PC-9 (cell line): ENCODE data around the gene FAM90A26. TPM values are rescaled to one million over a fixed set of nuclear protein-coding genes. Genes with fewer than 3 reads are reported as not detected.
"Not testable (repeated sequence)": the region's sequence is repeated elsewhere in the genome, so short reads cannot be mapped to it uniquely, and the experiment has no call there.

Experiments
- BruUV-seq: library from RNA; stranded (reverse); fragments of 400-500 nt; replicated peaks from 2 replicates; lab custom pipeline; 2021; lab: Mats Ljungman, UMichigan
- CTCF ChIA-PET: fragments of 300-600 bp; sonication (Branson Sonifier 250); formaldehyde crosslinking; loops from one replicate; lab custom pipeline; 2022; ENCODE audit warnings: antibody characterized with exemption; lab: Charles Lee
- POLR2A ChIA-PET: fragments of 300-600 bp; sonication (Branson Sonifier 250); formaldehyde crosslinking; loops from one replicate; lab custom pipeline; 2022; ENCODE audit warnings: antibody characterized with exemption; ENCODE audit not compliant: unreplicated experiment; lab: Charles Lee
- DNase-seq, 2 experiments: peaks; one replicate each; pipeline versions ENCODE4 v3.0.0 to v3.0.0-alpha.2; 2015 to 2022; ENCODE audit warnings: mixed read lengths in 1 of 2
- H2AFZ ChIP-seq: fragments of 200-600 bp; sonication (generic); 2 replicates; pipeline ENCODE4 v1.8.1; 2017; ENCODE audit warnings: antibody characterized with exemption
- H3F3A ChIP-seq: fragments of 200-600 bp; sonication (generic); 2 replicates; pipeline ENCODE4 v1.8.1; 2017; ENCODE audit warnings: antibody characterized with exemption, mild to moderate bottlenecking, low read depth; ENCODE audit not compliant: insufficient read depth
- H3K27ac ChIP-seq: fragments of 200-600 bp; sonication (generic); 2 replicates; pipeline ENCODE4 v1.6.1; 2016; ENCODE audit warnings: mixed run types
- H3K27me3 ChIP-seq: fragments of 200-600 bp; sonication (generic); 2 replicates; pipeline ENCODE4 v1.6.1; 2016; ENCODE audit warnings: low read depth, mixed run types; ENCODE audit not compliant: insufficient read depth
- H3K36me3 ChIP-seq: fragments of 200-600 bp; sonication (generic); 2 replicates; pipeline ENCODE4 v1.6.1; 2016; ENCODE audit warnings: low read depth, mixed run types
- H3K4me1 ChIP-seq: fragments of 200-600 bp; sonication (generic); replicated peaks from 2 replicates; pipeline ENCODE4 v1.6.1; 2016; ENCODE audit warnings: mixed run types; ENCODE audit not compliant: insufficient read depth
- H3K4me2 ChIP-seq: fragments of 200-600 bp; sonication (generic); 2 replicates; pipeline ENCODE4 v1.6.1; 2017; ENCODE audit warnings: mixed run types
- H3K4me3 ChIP-seq: fragments of 200-600 bp; sonication (generic); 2 replicates; pipeline ENCODE4 v1.6.1; 2016; ENCODE audit warnings: mixed run types
- H3K79me2 ChIP-seq: fragments of 200-600 bp; sonication (generic); 2 replicates; pipeline ENCODE4 v1.6.1; 2017; ENCODE audit warnings: low read depth, mixed run types
- H3K9me2 ChIP-seq: fragments of 200-600 bp; sonication (generic); 2 replicates; pipeline ENCODE4 v1.8.1; 2017; ENCODE audit warnings: mild to moderate bottlenecking; ENCODE audit not compliant: insufficient read depth
- H3K9me3 ChIP-seq: fragments of 200-600 bp; sonication (generic); 2 replicates; pipeline ENCODE4 v1.8.1; 2016; ENCODE audit warnings: low read depth; ENCODE audit not compliant: insufficient read depth
- H4K20me1 ChIP-seq: fragments of 200-600 bp; sonication (generic); 2 replicates; pipeline ENCODE4 v1.8.1; 2017; ENCODE audit not compliant: insufficient read depth
- CTCF ChIP-seq: fragments of 200-600 bp; sonication (generic); conservative IDR thresholded peaks from 2 replicates; pipeline ENCODE4 v1.6.1; 2017; ENCODE audit warnings: mixed run types, antibody characterized with exemption, mild to moderate bottlenecking, moderate library complexity
- EZH2 ChIP-seq: fragments of 200-600 bp; sonication (generic); IDR thresholded peaks from 2 replicates; pipeline ENCODE4 v1.8.0; 2017; ENCODE audit warnings: antibody characterized with exemption, low read depth
- intact Hi-C: fragments of 100-400 bp; cut with micrococcal nuclease; formaldehyde crosslinking; loops from one replicate; pipeline ENCODE4 v1.10.0; 2022; ENCODE audit not compliant: unreplicated experiment
- total RNA-seq: library from RNA; stranded (reverse); gene quantifications from 2 replicates; pipeline ENCODE4 v1.2.3, GENCODE V29; 2021

The FAM90A26 gene
- total RNA-seq, 1 experiment from 2014 or later = not detected

GRCh38 chr4:9146967-9147366 lies 23.2 kb upstream of the FAM90A26 start:
- ChIA-PET CTCF (no interaction called here), POLR2A (no interaction called here)
- no peak overlapping the region for H3K4me3 ChIP-seq
- intact Hi-C loops = no loop called here
- no peaks in the 10 kb centered on the region for H3K79me2 ChIP-seq
- no peaks in the 10 kb centered on the region for H3K9me2 ChIP-seq
- no peaks in the 10 kb centered on the region for H3K27me3 ChIP-seq
- no peak overlapping the region for H3K27ac ChIP-seq
- no peaks in the 10 kb centered on the region for H3K9me3 ChIP-seq
- no peak for TF ChIP-seq EZH2
- no peak for TF ChIP-seq CTCF
- H3K4me2 ChIP-seq = no peak overlapping the region
- no peaks in the 10 kb centered on the region for H3K4me1 ChIP-seq
- no TSS peak for BruUV-seq
- H2AFZ ChIP-seq = no peak overlapping the region
- DNase-seq = no peak
- no peaks in the 10 kb centered on the region for H4K20me1 ChIP-seq
- H3K36me3 ChIP-seq = no peaks in the 10 kb centered on the region
- no peaks in the 10 kb centered on the region for H3F3A ChIP-seq

- H3F3A ChIP-seq, H3K36me3 ChIP-seq, intact Hi-C loops, BruUV-seq, H3K27me3 ChIP-seq, H3K4me1 ChIP-seq, H3K9me2 ChIP-seq, H3K79me2 ChIP-seq, POLR2A ChIA-PET, H3K4me3 ChIP-seq, DNase-seq, H3K4me2 ChIP-seq, H4K20me1 ChIP-seq, CTCF ChIA-PET, H3K9me3 ChIP-seq, H3K27ac ChIP-seq, H2AFZ ChIP-seq: not testable (repeated sequence)
Measured at GRCh38 chr4:9147368-9147767, 22.8 kb upstream of the FAM90A26 start.

- intact Hi-C loops, DNase-seq, BruUV-seq: not testable (repeated sequence)
Measured at GRCh38 chr4:9148611-9149409, 21.4 kb upstream of the FAM90A26 start.

GRCh38 chr4:9151809-9152179 lies 18.4 kb upstream of the FAM90A26 start:
- H3K4me2 ChIP-seq, H3K4me1 ChIP-seq, CTCF ChIA-PET, DNase-seq, H3K9me3 ChIP-seq, H3F3A ChIP-seq, H3K27ac ChIP-seq, H4K20me1 ChIP-seq, POLR2A ChIA-PET, H3K9me2 ChIP-seq, intact Hi-C loops, H3K4me3 ChIP-seq, H3K27me3 ChIP-seq, H3K36me3 ChIP-seq, H2AFZ ChIP-seq, BruUV-seq, H3K79me2 ChIP-seq: not testable (repeated sequence)

More at GRCh38 chr4:9148611-9149409, 21.4 kb upstream of the FAM90A26 start:
- CTCF ChIA-PET, H3K79me2 ChIP-seq, H3K4me1 ChIP-seq, H3K27ac ChIP-seq, H3K4me2 ChIP-seq, POLR2A ChIA-PET, H3K36me3 ChIP-seq, H3K9me2 ChIP-seq, H2AFZ ChIP-seq, H3K4me3 ChIP-seq, H3K9me3 ChIP-seq, H4K20me1 ChIP-seq, H3F3A ChIP-seq, H3K27me3 ChIP-seq: not testable (repeated sequence)

GRCh38 chr4:9152180-9153007 lies 17.8 kb upstream of the FAM90A26 start:
- H3K27ac ChIP-seq, H3K36me3 ChIP-seq, H3F3A ChIP-seq, H3K4me3 ChIP-seq, intact Hi-C loops, BruUV-seq, H3K9me3 ChIP-seq, H3K4me1 ChIP-seq, H3K4me2 ChIP-seq, H3K9me2 ChIP-seq, H2AFZ ChIP-seq, H3K79me2 ChIP-seq, CTCF ChIA-PET, H3K27me3 ChIP-seq, POLR2A ChIA-PET, H4K20me1 ChIP-seq, DNase-seq: not testable (repeated sequence)

- H3K4me1 ChIP-seq, H4K20me1 ChIP-seq, intact Hi-C loops, H3K27ac ChIP-seq, H3F3A ChIP-seq, DNase-seq, H3K4me3 ChIP-seq, H3K79me2 ChIP-seq, POLR2A ChIA-PET, H3K9me2 ChIP-seq, H3K9me3 ChIP-seq, BruUV-seq, H3K4me2 ChIP-seq, H3K27me3 ChIP-seq, CTCF ChIA-PET, H3K36me3 ChIP-seq, H2AFZ ChIP-seq: not testable (repeated sequence)
Measured at GRCh38 chr4:9153008-9153570, 17.1 kb upstream of the FAM90A26 start.
